IMR-90 (cell line): ENCODE results near the gene PDGFA. TPM values are rescaled to one million over a fixed set of nuclear protein-coding genes. Genes with fewer than 3 reads are reported as not detected.

Source experiments
- ATAC-seq: fragments of 200-7000 bp; cut with Tn5 transposase; 2 replicates; pipeline ENCODE4 v1.9.1; 2020; ENCODE audit warnings: low read depth, mild to moderate bottlenecking, moderate library complexity
- BruUV-seq: library from RNA; stranded (reverse); fragments of 400-500 nt; replicated peaks from 2 replicates; lab custom pipeline; 2021; lab: Mats Ljungman, UMichigan
- CTCF ChIA-PET: fragments of 300-600 bp; formaldehyde crosslinking; extraction: SDS; loops from one replicate; lab custom pipeline; 2021; ENCODE audit warnings: antibody characterized with exemption; lab: Yijun Ruan, JAX
- POLR2A ChIA-PET: fragments of 300-600 bp; sonication (Branson Sonifier 250); formaldehyde crosslinking; loops from one replicate; lab custom pipeline; 2022; ENCODE audit warnings: antibody characterized with exemption; ENCODE audit not compliant: unreplicated experiment; lab: Charles Lee
- DNase-seq: peaks from one replicate; pipeline ENCODE4 v3.0.0; 2013
- H2AFZ ChIP-seq: replicated peaks from 2 replicates; pipeline ENCODE3; 2013; ENCODE audit warnings: low read length, mild to moderate bottlenecking; ENCODE audit not compliant: poor library complexity
- H2AK5ac ChIP-seq: 2 replicates; pipeline ENCODE4 v1.6.1; 2013; ENCODE audit warnings: low read depth, low read length, inconsistent platforms
- H2AK9ac ChIP-seq: replicated peaks from 2 replicates; pipeline ENCODE3; 2013; ENCODE audit warnings: mild to moderate bottlenecking, low read depth, low read length, moderate library complexity; ENCODE audit not compliant: poor library complexity
- H2BK120ac ChIP-seq: 2 replicates; pipeline ENCODE4 v1.6.1; 2013; ENCODE audit warnings: low read depth, low read length, inconsistent platforms
- H2BK15ac ChIP-seq: 3 replicates; pipeline ENCODE4 v1.6.1; 2013; ENCODE audit warnings: low read depth, low read length, inconsistent platforms
- H2BK20ac ChIP-seq: 2 replicates; pipeline ENCODE4 v1.6.1; 2013; ENCODE audit warnings: low read depth, mild to moderate bottlenecking, inconsistent platforms, low read length, moderate library complexity
- H2BK5ac ChIP-seq: 2 replicates; pipeline ENCODE4 v1.6.1; 2013; ENCODE audit warnings: mild to moderate bottlenecking, low read depth, low read length, inconsistent platforms; ENCODE audit not compliant: poor library complexity, severe bottlenecking
- H3K14ac ChIP-seq: replicated peaks from 2 replicates; pipeline ENCODE4 v1.6.1; 2013; ENCODE audit warnings: low read depth, low read length, inconsistent platforms
- H3K18ac ChIP-seq: 2 replicates; pipeline ENCODE4 v1.6.1; 2013; ENCODE audit warnings: low read depth, low read length, control low read depth
- H3K23ac ChIP-seq: 2 replicates; pipeline ENCODE4 v1.6.1; 2013; ENCODE audit warnings: low read depth, low read length, inconsistent platforms
- H3K27ac ChIP-seq: 2 replicates; pipeline ENCODE4 v1.5.1; 2013; ENCODE audit warnings: mild to moderate bottlenecking, control low read depth, low read length; ENCODE audit not compliant: insufficient read depth
- H3K27me3 ChIP-seq: 2 replicates; pipeline ENCODE4 v1.6.1; 2013; ENCODE audit warnings: low read length; ENCODE audit not compliant: control insufficient read depth, insufficient read depth
- H3K36me3 ChIP-seq: 2 replicates; pipeline ENCODE4 v1.6.1; 2013; ENCODE audit warnings: low read length, mixed read lengths; ENCODE audit not compliant: control insufficient read depth, insufficient read depth
- H3K4ac ChIP-seq: 2 replicates; pipeline ENCODE4 v1.6.1; 2013; ENCODE audit warnings: low read depth, low read length, inconsistent platforms
- H3K4me1 ChIP-seq: 2 replicates; pipeline ENCODE4 v1.6.1; 2013; ENCODE audit warnings: low read length, mixed read lengths; ENCODE audit not compliant: control insufficient read depth, insufficient read depth
- H3K4me2 ChIP-seq: 2 replicates; pipeline ENCODE4 v1.6.1; 2013; ENCODE audit warnings: low read depth, mild to moderate bottlenecking, control low read depth, low read length, moderate library complexity
- H3K4me3 ChIP-seq: 2 replicates; pipeline ENCODE4 v1.5.1; 2013; ENCODE audit warnings: low read depth, mild to moderate bottlenecking, control low read depth, low read length, moderate library complexity; ENCODE audit not compliant: insufficient read depth
- H3K56ac ChIP-seq: 2 replicates; pipeline ENCODE4 v1.6.1; 2013; ENCODE audit warnings: low read length, inconsistent platforms; ENCODE audit not compliant: insufficient read depth; ENCODE audit errors: extremely low read depth
- H3K79me1 ChIP-seq, 2 experiments: 2 replicates each; pipeline ENCODE4 v1.6.1; 2013; ENCODE audit warnings: low read length in 2 of 2, inconsistent platforms in 1 of 2, low read depth in 1 of 2
- H3K9ac ChIP-seq: 2 replicates; pipeline ENCODE4 v1.6.1; 2013; ENCODE audit warnings: low read depth, low read length, control low read depth
- H3K9me1 ChIP-seq: 2 replicates; pipeline ENCODE4 v1.6.1; 2013; ENCODE audit warnings: low read length, inconsistent platforms; ENCODE audit not compliant: insufficient read depth
- H3K9me3 ChIP-seq: 2 replicates; pipeline ENCODE4 v1.6.1; 2013; ENCODE audit warnings: low read length; ENCODE audit not compliant: control insufficient read depth, insufficient read depth
- H4K20me1 ChIP-seq: 2 replicates; pipeline ENCODE4 v1.6.1; 2013; ENCODE audit warnings: low read length, inconsistent platforms; ENCODE audit not compliant: insufficient read depth
- H4K5ac ChIP-seq: 2 replicates; pipeline ENCODE4 v1.6.1; 2013; ENCODE audit warnings: mild to moderate bottlenecking, low read depth, low read length, control low read depth
- H4K8ac ChIP-seq, 2 experiments: 2 replicates each; pipeline ENCODE4 v1.6.1; 2013; ENCODE audit warnings: low read depth in 2 of 2, low read length in 2 of 2, control low read depth in 1 of 2, inconsistent platforms in 1 of 2
- H4K91ac ChIP-seq: 2 replicates; pipeline ENCODE4 v1.6.1; 2013; ENCODE audit warnings: low read depth, low read length, inconsistent platforms; ENCODE audit not compliant: insufficient read depth
- BHLHE40 ChIP-seq: fragments of 150-350 bp; IDR thresholded peaks from 2 replicates; pipeline ENCODE4 v1.6.1; 2016; ENCODE audit warnings: mild to moderate bottlenecking, low read depth, low read length
- CEBPB ChIP-seq: IDR thresholded peaks from 2 replicates; pipeline ENCODE4 v1.6.1; 2012; ENCODE audit warnings: low read depth, low read length, improper control_type of control experiment
- CHD1 ChIP-seq: IDR thresholded peaks from 2 replicates; pipeline ENCODE4 v1.6.1; 2012; ENCODE audit warnings: low read depth, low read length, improper control_type of control experiment
- CTCF ChIP-seq: conservative IDR thresholded peaks from 2 replicates; pipeline ENCODE4 v1.5.1; 2012; ENCODE audit warnings: mild to moderate bottlenecking, low read depth, low read length, improper control_type of control experiment
- ELK1 ChIP-seq: fragments of 150-350 bp; IDR thresholded peaks from 2 replicates; pipeline ENCODE4 v1.6.1; 2016; ENCODE audit warnings: low read depth, mild to moderate bottlenecking, low read length, moderate library complexity, borderline replicate concordance
- FOS ChIP-seq: fragments of 150-350 bp; IDR thresholded peaks from 2 replicates; pipeline ENCODE4 v1.6.1; 2016; ENCODE audit warnings: low read depth, low read length
- MAZ ChIP-seq: IDR thresholded peaks from 2 replicates; pipeline ENCODE4 v1.6.1; 2012; ENCODE audit warnings: low read depth, mild to moderate bottlenecking, low read length, improper control_type of control experiment, moderate library complexity, borderline replicate concordance
- MXI1 ChIP-seq: IDR thresholded peaks from 2 replicates; pipeline ENCODE4 v1.6.1; 2012; ENCODE audit warnings: low read depth, mild to moderate bottlenecking, low read length, moderate library complexity, borderline replicate concordance
- POLR2A ChIP-seq: IDR thresholded peaks from 2 replicates; pipeline ENCODE4 v1.6.1; 2012; ENCODE audit warnings: mild to moderate bottlenecking, low read depth, low read length
- RAD21 ChIP-seq: IDR thresholded peaks from 2 replicates; pipeline ENCODE4 v1.6.1; 2012; ENCODE audit warnings: low read length, improper control_type of control experiment
- RCOR1 ChIP-seq: IDR thresholded peaks from 2 replicates; pipeline ENCODE4 v1.6.1; 2012; ENCODE audit warnings: mild to moderate bottlenecking, low read length, improper control_type of control experiment; ENCODE audit not compliant: insufficient replicate concordance
- RFX5 ChIP-seq: IDR thresholded peaks from 2 replicates; pipeline ENCODE4 v1.8.0; 2012; ENCODE audit warnings: low read depth, mild to moderate bottlenecking, low read length, moderate library complexity
- SMC3 ChIP-seq: fragments of 150-350 bp; IDR thresholded peaks from 2 replicates; pipeline ENCODE4 v1.6.1; 2016; ENCODE audit warnings: low read depth, mild to moderate bottlenecking, antibody characterized with exemption, low read length, moderate library complexity
- USF2 ChIP-seq: fragments of 150-350 bp; IDR thresholded peaks from 2 replicates; pipeline ENCODE4 v1.6.1; 2017; ENCODE audit warnings: mild to moderate bottlenecking, antibody characterized with exemption, low read length, low read depth
- WGBS, 2 experiments: methylation state at CpG; one replicate each; pipeline versions ENCODE4 v1.1.5 to v1.1.7; 2013; ENCODE audit warnings: missing lambda C conversion rate in 2 of 2; ENCODE audit not compliant: insufficient read length in 1 of 2; ENCODE audit errors: extremely low coverage in 2 of 2; 5-methylcytosine and 5-hydroxymethylcytosine counted together
- dilution Hi-C: fragments of 300-500 bp; cut with HindIII; formaldehyde crosslinking; loops from one replicate; pipeline ENCODE4 v1.14.3; 2018; ENCODE audit warnings: low sequenced_read_pairs; ENCODE audit not compliant: unreplicated experiment
- in situ Hi-C: fragments of 300-500 bp; cut with MboI; formaldehyde crosslinking; loops from 3 replicates; pipeline ENCODE4 v1.14.3; 2019; ENCODE audit warnings: low sequenced_read_pairs, inconsistent platforms, mixed read lengths
- intact Hi-C: fragments of 100-400 bp; cut with micrococcal nuclease; formaldehyde crosslinking; loops from 2 replicates; pipeline ENCODE4 v1.10.0; 2022
- polyA plus RNA-seq, 3 experiments: library from polyadenylated mRNA; depleted of rRNA; stranded (reverse); fragments of >200 nt; gene quantifications; 2 replicates each; pipeline ENCODE4 v1.2.3, GENCODE V29; 2012; ENCODE audit warnings: low replicate concordance in 1 of 3
- total RNA-seq: library from RNA; depleted of rRNA; stranded (reverse); fragments of >200 nt; gene quantifications from 2 replicates; pipeline ENCODE4 v1.2.3, GENCODE V29; 2012

The PDGFA gene
- total and polyA plus RNA-seq, 2 of the 4 experiments (the other 2 are of a cell fraction): 3.3 to 3.8 TPM

- Histone ChIP-seq H4K5ac (no peak overlapping the region), H3K9me3 (no peaks in the 10 kb centered on the region), H4K91ac (no peak overlapping the region), H3K14ac (no peak overlapping the region), H3K4me3 (no peak overlapping the region), H2BK5ac (no peak overlapping the region), H2BK20ac (no peak overlapping the region), H3K27ac (no peak overlapping the region), H3K27me3 (no peaks in the 10 kb centered on the region), H3K4ac (no peak overlapping the region), H2AK5ac (no peak overlapping the region), H3K36me3 (0 out of 2 replicates have a peak, but pooled peaks cover 4% of the 10 kb centered on the region), H3K9me1 (peaks cover 6% of the 10 kb centered on the region; the same call in 1 of the 2 replicates), H4K20me1 (no peaks in the 10 kb centered on the region; the same call in 1 of the 2 replicates), H3K23ac (no peak overlapping the region), H4K8ac (no peak overlapping the region), H2BK120ac (no peak overlapping the region), H3K4me1 (peaks cover 2% of the 10 kb centered on the region; the same call in 1 of the 2 replicates), H3K4me2 (no peak overlapping the region), H3K18ac (no peak overlapping the region), H2BK15ac (no peak overlapping the region), H3K9ac (no peak overlapping the region), H2AK9ac (no peak overlapping the region), H3K56ac (no peak overlapping the region), H3K79me1 (peaks cover 0 to 20% of the 10 kb centered on the region in 2 experiments; a peak in 3 of 4 replicates), H2AFZ (no peak overlapping the region)
- in situ Hi-C loops: no loop called here
- ChIA-PET POLR2A (no interaction called here), CTCF (no interaction called here)
- no CpG with 5 or more reads among the region's 17 CpGs for WGBS, 2 experiments
- BruUV-seq: no TSS peak
- no peak for ATAC-seq
- dilution Hi-C loops: no loop called here
- no peak for DNase-seq
- TF ChIP-seq RCOR1 (no peak), RAD21 (no peak), MAZ (no peak), SMC3 (no peak), FOS (no peak), CEBPB (no peak), BHLHE40 (no peak), CTCF (no peak), MXI1 (no peak), RFX5 (no peak), ELK1 (no peak), CHD1 (no peak), POLR2A (no peak), USF2 (no peak)
- intact Hi-C loops: loop anchor here (10.0 kb wide), 1 partner anchor 365 kb away; the partner anchor contains the start of gene GET4
Measured at GRCh38 chr7:510131-510481, 9.5 kb downstream of the PDGFA start.
